Lower lobe of right lung (tissue), 2 donors: ENCODE data around the gene SLC11A1. TPM values are rescaled to one million over a fixed set of nuclear protein-coding genes. Genes with fewer than 3 reads are reported as not detected.

ENCODE experiments used
- ATAC-seq, 2 donors: fragments of 200-7000 bp; cut with Tn5 transposase; one replicate each; pipeline ENCODE4 v1.9.1; 2020 to 2022; ENCODE audit warnings: mild to moderate bottlenecking in 2 of 2, moderate library complexity in 2 of 2
- DNase-seq: peaks from one replicate; pipeline ENCODE4 v3.0.0-alpha.2; 2020
- H3K27ac ChIP-seq: fragments of 200-600 bp; one replicate; pipeline ENCODE4 v1.8.0; 2022
- H3K27me3 ChIP-seq: fragments of 200-600 bp; one replicate; pipeline ENCODE4 v1.8.0; 2022; ENCODE audit warnings: low read depth
- H3K36me3 ChIP-seq: fragments of 200-600 bp; one replicate; pipeline ENCODE4 v1.8.0; 2022; ENCODE audit warnings: mild to moderate bottlenecking
- H3K4me1 ChIP-seq: fragments of 200-600 bp; one replicate; pipeline ENCODE4 v1.8.0; 2022
- H3K4me3 ChIP-seq: fragments of 200-600 bp; one replicate; pipeline ENCODE4 v1.8.0; 2022; ENCODE audit warnings: mild to moderate bottlenecking
- H3K9me3 ChIP-seq: fragments of 200-600 bp; one replicate; pipeline ENCODE4 v1.8.0; 2022
- intact Hi-C: fragments of 100-400 bp; cut with DNase I; formaldehyde crosslinking; loops from one replicate; pipeline ENCODE4 v1.11.0; 2022
- total RNA-seq: library from RNA; stranded (reverse); fragmentation: NEBNext Ultra II Directional; extraction: Animal tissue kit (Norgen Biotek cat#: 25700); gene quantifications from one replicate; pipeline ENCODE4 v1.2.1, GENCODE V29; 2021
- TF ChIP-seq, protein P1 (sequence below): fragments of 200-600 bp; IDR thresholded peaks from one replicate; pipeline ENCODE4 v1.8.0; 2022; ENCODE audit warnings: antibody characterized with exemption, mild to moderate bottlenecking
- donor health status: DM: no; HTN: yes; CAD: no; lungs with severe emphysema.

Gene SLC11A1
- total RNA-seq, 1 donor from 2014 or later: 419 TPM

DNA sequence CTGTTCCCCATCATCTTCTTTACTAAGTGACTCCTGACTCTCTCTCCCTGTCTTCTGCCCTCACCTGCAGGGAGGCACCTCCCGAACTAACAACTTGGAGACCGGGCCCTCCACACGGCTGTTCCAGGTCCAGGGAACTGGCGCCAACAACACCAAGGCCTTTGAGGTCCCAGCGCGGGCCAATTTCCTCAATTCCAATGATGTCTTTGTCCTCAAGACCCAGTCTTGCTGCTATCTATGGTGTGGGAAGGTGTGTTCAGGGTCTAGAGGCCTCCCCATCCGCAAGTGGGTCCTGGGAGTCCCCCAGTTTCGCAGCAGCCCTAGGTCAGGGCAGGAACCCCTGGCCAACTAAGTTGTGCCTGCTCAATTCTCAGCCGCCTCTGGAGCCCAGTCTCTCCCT is 52.4 kb downstream of the SLC11A1 start:
- Histone ChIP-seq H3K27me3 (no peaks in the 10 kb centered on the region), H3K4me3 (no peak overlapping the region), H3K36me3 (no peaks in the 10 kb centered on the region), H3K4me1 (no peaks in the 10 kb centered on the region), H3K27ac (no peak overlapping the region), H3K9me3 (no peaks in the 10 kb centered on the region)
- DNase-seq (peak; percentile 36), ATAC-seq (no peak)
- TF ChIP-seq, protein P1, sequence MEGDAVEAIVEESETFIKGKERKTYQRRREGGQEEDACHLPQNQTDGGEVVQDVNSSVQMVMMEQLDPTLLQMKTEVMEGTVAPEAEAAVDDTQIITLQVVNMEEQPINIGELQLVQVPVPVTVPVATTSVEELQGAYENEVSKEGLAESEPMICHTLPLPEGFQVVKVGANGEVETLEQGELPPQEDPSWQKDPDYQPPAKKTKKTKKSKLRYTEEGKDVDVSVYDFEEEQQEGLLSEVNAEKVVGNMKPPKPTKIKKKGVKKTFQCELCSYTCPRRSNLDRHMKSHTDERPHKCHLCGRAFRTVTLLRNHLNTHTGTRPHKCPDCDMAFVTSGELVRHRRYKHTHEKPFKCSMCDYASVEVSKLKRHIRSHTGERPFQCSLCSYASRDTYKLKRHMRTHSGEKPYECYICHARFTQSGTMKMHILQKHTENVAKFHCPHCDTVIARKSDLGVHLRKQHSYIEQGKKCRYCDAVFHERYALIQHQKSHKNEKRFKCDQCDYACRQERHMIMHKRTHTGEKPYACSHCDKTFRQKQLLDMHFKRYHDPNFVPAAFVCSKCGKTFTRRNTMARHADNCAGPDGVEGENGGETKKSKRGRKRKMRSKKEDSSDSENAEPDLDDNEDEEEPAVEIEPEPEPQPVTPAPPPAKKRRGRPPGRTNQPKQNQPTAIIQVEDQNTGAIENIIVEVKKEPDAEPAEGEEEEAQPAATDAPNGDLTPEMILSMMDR: no peak
- intact Hi-C loops: no loop called here

DNA sequence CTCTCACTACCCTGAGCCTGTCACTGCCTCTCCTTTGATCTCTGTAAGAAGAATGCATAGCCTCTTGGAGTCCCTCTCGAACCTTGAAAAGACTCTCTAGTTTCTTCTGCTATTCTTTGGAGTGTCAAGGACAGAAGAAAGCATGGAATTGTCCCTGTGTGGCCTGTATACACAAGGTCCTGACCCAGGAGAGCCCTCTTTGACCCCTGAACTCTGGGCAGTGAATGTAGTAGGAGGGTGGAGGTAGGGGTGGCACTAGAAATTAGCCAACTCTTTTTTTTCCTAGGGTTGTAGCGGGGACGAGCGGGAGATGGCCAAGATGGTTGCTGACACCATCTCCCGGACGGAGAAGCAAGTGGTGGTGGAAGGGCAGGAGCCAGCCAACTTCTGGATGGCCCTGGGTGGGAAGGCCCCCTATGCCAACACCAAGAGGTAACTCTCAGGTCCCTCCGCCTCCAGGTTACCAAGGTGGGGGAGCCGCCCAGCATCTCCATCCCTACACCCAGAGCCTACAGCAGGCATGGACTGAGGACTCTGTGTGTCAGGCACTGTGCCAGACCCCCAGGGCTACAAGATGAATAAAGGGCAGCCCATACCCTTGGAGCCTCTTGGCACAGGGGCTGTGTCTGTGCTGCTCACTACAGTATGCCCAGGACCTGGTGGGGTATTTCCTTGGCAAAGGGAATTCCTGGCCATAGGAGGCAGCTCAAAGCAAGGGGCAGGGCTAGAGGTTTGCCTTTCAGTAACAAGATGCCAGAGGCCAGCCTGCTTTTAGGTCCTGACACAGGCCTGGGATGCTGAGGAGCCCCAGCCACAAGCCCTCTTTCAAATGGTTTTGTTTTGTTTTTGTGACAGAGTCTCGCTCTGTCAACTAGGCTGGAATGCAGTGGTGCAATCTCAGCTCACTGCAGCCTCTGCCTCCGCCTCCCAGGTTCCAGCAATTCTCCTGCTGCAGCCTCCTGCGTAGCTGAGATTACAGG is 53.2 kb downstream of the SLC11A1 start:
- TF ChIP-seq, protein P1: no peak
- H3K27ac ChIP-seq: no peak overlapping the region
- no peak overlapping the region for H3K4me3 ChIP-seq
- H3K9me3 ChIP-seq: no peaks in the 10 kb centered on the region
- intact Hi-C loops: no loop called here
- no peaks in the 10 kb centered on the region for H3K4me1 ChIP-seq
- no peaks in the 10 kb centered on the region for H3K27me3 ChIP-seq
- H3K36me3 ChIP-seq: no peaks in the 10 kb centered on the region
- no peak for ATAC-seq
- DNase-seq: peak; percentile 28

DNA sequence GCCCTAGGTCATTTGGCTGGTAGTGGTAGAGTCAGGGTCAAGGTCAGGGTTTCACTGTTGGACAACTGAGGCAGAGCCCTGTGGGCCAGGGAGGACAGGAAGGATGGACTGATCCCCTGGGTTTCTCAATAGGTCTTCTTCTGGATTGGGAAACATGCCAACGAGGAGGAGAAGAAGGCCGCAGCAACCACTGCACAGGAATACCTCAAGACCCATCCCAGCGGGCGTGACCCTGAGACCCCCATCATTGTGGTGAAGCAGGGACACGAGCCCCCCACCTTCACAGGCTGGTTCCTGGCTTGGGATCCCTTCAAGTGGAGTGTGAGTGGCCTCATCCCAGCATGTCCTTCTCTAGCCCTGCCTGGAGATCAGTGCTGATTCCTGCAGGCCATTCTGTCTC is 54.9 kb downstream of the SLC11A1 start:
- intact Hi-C loops: no loop called here
- peak; percentile 23 for DNase-seq
- no peak for ATAC-seq
- H3K27me3 ChIP-seq: no peaks in the 10 kb centered on the region
- no peaks in the 10 kb centered on the region for H3K36me3 ChIP-seq
- no peak overlapping the region for H3K27ac ChIP-seq
- no peak overlapping the region for H3K4me3 ChIP-seq
- TF ChIP-seq, protein P1: no peak
- H3K9me3 ChIP-seq: no peaks in the 10 kb centered on the region
- no peaks in the 10 kb centered on the region for H3K4me1 ChIP-seq

DNA sequence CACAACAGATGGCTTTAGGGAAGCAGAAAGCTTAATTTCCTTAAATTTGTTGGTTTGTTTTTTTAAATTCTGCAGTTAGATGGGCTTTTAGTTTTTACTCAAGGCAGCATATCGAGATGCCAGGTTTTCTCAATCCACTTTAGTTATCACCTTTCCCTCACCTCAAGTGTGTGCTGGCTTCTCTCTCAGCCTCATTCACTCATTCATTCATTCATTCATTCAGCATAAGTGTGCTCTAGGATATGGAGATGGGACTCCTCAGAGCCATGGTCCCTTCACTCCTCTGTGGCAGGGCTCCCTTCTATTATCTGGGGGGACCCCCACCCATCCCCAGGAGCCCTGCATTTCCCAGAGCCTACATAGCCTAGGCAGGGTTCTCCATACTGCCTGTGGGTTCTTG is 55.9 kb downstream of the SLC11A1 start:
- H3K4me3 ChIP-seq: no peak overlapping the region
- TF ChIP-seq, protein P1: no peak
- intact Hi-C loops: no loop called here
- H3K27ac ChIP-seq: no peak overlapping the region
- no peaks in the 10 kb centered on the region for H3K4me1 ChIP-seq
- no peaks in the 10 kb centered on the region for H3K36me3 ChIP-seq
- H3K9me3 ChIP-seq: no peaks in the 10 kb centered on the region
- no peak for ATAC-seq
- no peaks in the 10 kb centered on the region for H3K27me3 ChIP-seq
- DNase-seq: no peak

DNA sequence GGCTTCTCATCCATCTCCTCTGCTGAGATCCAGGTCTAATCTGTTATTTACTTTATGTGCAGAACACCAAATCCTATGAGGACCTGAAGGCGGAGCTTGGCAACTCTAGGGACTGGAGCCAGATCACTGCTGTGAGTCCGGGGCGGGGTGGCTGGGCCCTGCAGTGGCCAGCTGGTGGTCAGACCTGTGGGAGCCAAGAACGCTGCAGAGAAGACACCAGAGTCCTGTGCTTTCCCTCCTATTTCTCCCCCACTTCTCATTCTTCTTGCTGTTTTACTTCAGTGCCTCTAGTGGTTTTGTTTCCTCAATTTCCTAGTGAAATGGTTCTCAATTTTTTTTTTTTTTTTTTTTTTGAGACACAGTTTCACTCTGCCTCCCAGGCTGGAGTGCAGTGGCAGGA is 56.5 kb downstream of the SLC11A1 start:
- TF ChIP-seq, protein P1: no peak
- no peak for ATAC-seq

More for the DNA sequence above, 56.5 kb downstream of the SLC11A1 start:
- Histone ChIP-seq H3K9me3 (no peaks in the 10 kb centered on the region), H3K4me3 (no peak overlapping the region), H3K27me3 (no peaks in the 10 kb centered on the region), H3K4me1 (no peaks in the 10 kb centered on the region), H3K27ac (no peak overlapping the region), H3K36me3 (no peaks in the 10 kb centered on the region)
- intact Hi-C loops: no loop called here
- DNase-seq: peak; percentile 41
